ENCODE data around the gene AAR2.

AAR2 gene

DNA sequence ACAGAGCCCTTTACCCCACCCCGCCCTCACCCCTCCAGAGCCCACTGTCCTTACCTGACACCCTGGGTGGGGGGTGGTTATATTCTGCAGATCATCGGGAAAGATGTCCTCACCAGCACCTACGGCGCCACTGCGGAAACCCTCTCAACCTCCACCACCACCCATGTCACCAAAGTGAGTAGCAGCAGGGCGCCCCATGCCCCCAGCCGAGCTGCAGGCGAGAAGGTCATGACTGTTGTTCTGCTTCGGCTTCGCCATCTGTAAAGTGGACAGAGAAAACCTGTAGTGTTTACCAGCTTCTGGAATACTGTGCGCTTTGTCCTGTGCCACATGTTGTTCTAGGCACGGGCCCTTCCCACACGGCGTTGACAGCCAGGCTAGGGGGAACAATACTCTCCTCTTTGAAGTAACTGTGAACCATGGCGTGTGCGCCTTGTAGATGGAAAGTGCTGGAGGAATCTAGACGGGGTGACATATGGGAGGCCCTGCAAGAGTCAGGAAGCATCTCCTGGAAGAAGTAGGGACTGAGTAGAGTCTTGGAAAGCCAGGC, 16.5 kb upstream of the AAR2 start:
- no peak for DNase-seq

DNA sequence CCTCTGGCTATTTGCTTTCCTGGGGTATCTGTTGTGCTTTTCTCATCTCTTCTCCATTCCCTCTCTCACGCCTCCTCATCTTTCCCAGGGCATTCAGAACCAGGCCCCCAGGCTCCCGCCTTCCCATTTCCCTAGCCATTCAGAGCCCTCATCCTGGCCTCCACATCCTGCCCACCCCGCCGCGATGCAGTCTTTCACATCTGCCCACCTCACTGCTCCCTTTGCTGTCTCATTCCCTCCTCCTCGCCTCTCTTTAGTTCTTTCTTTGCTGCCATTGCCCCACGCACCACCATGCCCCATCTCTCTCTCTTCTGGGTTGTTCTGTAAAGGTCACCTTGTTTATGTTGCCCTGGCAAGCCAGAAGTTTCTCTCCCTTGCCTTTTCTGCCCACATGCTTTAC, 10.6 kb upstream of the AAR2 start:
- no peak for DNase-seq

- no peak for DNase-seq
These were observed 7.5 kb upstream of the AAR2 start for GRCh38 chr20:36228770-36229169.

- DNase-seq = no peak
These were observed 6.3 kb upstream of the AAR2 start for GRCh38 chr20:36230019-36230418.

GRCh38 chr20:36231331-36231730, 4.9 kb upstream of the AAR2 start:
- DNase-seq = no peak

DNA sequence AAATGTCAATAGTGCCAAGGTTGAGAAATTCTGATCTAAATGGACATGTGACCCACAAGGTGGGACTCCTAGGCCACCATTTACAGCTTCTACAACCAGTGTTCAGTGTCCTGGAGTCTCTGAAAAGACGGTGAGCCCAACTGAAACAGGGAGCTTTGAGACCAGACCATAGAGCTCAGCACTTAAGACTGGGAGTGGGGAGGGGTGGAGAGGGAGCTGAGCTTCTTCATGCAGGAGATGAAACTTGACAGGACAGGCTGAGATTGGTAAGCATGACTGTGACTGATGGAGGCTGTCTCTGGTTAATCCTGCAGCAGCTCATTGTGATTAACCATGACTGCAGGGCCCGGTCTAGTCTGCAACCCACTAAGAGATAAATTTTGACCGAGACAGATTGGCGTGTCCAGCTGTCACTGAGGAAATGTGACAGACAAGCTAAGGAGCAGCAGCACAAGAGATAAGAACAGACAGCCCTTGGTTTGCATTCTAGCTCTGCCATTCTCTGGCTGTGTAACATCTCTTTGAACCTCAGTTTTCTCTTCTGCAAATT, 1.4 kb upstream of the AAR2 start:
- DNase-seq = no peak

DNA sequence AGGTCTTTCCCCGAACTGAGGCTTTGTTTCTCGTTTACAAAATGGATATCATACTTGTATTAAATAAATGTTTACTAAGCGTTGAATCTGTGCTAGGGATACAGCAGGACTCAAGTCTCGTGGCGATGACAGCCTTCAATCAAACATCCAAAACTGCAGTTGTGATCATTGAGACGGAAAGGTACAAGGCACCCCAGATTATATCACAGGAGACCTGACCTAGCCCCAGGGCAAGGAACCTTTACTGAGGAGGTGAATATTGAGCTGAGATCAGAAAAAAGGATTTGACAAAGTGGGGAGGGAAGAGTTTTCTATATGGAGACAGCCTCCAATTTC, 476 bp downstream of the AAR2 start:
- no peak for DNase-seq

- no peak for DNase-seq
These were observed 1.2 kb downstream of the AAR2 start for GRCh38 chr20:36237477-36237876.

GRCh38 chr20:36238153-36238552, 1.9 kb downstream of the AAR2 start:
- no peak for DNase-seq

- DNase-seq = no peak
These were observed 2.5 kb downstream of the AAR2 start for GRCh38 chr20:36238760-36239159.

GRCh38 chr20:36240076-36240475, 3.8 kb downstream of the AAR2 start:
- DNase-seq = no peak

- no peak for DNase-seq
These were observed 5.4 kb downstream of the AAR2 start for GRCh38 chr20:36241678-36242077.

DNA sequence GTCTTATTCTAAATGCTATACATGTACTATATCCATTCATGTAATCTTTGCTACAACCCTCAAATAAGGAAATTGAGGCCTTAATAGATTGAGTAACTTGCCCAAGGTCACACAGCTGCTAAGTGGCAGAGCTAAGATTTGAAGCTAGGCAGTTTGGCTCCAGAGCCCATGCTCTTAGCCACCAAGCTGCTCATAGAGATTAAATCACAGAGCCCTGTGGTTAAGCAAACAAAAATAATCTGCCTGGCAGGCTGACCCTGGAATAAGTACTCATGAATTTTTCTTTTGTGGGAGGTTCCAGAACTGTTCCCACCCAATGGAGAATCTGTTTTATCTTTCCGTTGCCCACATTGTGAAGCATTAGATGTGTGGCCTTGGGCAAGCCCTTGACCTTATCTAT, 7.4 kb downstream of the AAR2 start:
- DNase-seq = no peak

DNA sequence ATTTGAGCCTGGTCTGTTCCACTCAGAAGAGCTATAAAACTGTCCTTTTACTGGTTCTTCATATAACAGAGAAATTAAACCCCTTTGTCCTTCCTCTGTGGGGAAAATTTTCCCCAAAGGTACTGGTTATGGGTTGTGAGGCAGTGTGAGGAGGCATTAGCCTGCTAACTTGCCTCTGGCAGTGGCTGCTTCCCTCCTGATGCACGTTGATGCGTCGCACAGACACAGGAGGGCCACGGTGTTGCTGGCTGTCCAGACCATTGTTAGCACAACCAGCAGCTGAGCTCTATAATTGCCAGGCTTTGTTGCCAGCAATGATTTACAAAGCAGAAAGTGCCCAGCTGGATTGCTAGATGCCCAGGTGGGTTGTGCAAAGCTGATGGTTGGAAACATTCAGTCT, 10.1 kb downstream of the AAR2 start:
- DNase-seq = no peak

DNA sequence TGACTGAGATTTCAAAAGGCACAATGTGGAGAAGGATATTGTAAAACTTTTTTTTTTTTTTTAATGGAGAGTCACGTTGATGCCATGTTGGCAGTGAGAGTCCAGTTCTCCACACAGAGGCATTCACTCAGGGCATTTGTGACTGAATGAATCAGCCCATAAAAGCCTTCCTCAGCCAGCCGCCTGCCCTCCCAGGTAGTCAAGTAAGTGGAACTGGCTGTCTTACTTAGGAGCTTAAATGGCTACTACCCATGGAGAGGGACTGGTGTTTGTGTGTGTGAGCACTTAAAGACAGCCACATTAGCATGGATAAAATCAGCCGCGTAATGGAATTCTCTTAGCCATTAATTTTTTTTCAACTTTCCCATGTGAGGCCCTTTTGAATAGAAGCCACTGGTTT, 12.6 kb downstream of the AAR2 start:
- DNase-seq = no peak

DNA sequence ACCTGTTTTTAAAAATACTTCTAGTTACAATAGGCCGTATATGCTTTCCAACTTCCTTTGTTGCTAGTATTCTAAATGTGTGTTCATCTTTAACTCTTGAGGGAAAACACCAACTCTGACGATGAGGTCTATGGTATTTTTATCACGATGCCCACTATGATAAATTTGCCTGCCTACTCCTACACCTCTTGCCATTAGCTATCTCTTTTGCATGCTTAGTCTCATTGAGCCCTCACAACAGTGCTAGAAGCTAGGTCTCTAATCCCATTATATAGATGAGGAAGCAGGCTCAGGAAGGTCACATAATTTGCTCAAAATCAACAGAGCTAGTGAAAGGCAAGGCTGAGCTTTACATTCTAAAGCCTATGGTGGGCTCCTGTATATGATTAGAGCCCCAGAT, 13.2 kb downstream of the AAR2 start:
- DNase-seq = no peak

- no peak for DNase-seq
These were observed 15.1 kb downstream of the AAR2 start for GRCh38 chr20:36251426-36251825.

DNA sequence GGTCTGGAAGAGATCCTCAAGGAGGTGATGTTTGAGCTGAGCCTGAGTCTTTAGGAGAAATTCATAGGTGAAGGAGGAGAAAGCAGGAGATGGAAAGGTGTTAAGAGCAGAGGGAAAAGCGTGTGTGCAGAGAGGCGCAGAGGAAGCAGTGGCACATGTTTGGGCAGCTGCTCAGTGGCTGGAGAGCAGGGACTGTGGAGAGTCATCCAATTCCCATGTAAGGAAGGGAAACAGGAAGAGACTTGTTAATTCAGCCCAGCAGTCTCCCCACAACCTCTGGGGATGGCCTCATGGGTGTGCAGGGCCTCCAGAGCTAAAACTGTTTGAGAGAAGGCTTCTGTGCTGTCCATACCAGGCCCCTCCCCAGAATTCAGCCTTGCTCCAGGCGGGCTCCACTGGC, 16.2 kb downstream of the AAR2 start:
- no peak for DNase-seq

- DNase-seq = no peak
These were observed 16.8 kb downstream of the AAR2 start for GRCh38 chr20:36253036-36253435.

GRCh38 chr20:36254076-36254475, 17.8 kb downstream of the AAR2 start:
- DNase-seq = no peak

DNA sequence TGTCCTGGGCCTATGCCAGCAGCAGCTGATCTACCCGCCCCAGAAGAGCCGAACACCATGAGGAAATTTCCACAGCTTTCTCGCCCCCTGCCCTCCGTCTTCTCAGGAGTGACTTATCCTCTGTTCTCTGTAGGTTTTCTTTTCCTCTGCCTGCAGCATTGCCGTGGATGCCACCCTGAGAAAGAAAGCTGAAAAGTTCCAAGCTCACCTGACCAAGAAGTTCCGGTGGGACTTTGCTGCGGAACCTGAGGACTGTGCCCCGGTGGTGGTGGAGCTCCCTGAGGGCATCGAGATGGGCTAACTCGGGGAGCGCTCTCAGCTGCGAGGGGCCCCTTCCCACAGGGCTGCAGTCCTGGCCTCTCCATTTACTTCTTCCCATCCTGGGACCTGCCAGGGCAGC, 19.2 kb downstream of the AAR2 start:
- DNase-seq = no peak

- no peak for DNase-seq
These were observed 23.1 kb downstream of the AAR2 start for GRCh38 chr20:36259177-36260061.

DNA sequence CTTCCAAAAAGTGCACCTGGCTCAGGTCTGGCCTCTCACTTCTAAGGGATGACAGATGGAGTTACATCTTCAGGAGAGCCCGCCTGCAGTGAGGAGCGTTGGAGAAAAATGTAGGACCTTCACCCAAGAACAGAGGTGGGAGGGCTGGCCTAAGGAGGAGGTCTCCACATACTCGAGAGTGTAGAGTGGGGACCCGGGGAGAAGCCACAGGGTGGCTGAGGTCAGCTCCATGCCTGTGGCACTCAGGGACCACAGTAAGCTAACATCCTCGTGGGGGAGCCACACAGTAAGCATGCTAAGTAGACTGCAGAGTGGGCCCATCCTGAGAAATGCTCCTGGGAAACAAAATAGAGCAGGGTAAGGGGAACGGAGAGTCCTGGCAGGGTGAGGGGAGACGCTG, 24.0 kb downstream of the AAR2 start:
- no peak for DNase-seq

GRCh38 chr20:36261389-36262105, 25.3 kb downstream of the AAR2 start:
- no peak for DNase-seq

Data from activated CD4-positive, alpha-beta T cell treated with anti-CD3 and anti-CD28 coated beads for 4 hours (primary cell).